ENCODE data around the gene AQP4.

The AQP4 gene

GRCh38 chr18:26854292-26854881 is 11.1 kb downstream of the AQP4 start:
- no peak for DNase-seq (ENCODE audit: low read depth)
- TF ChIP-seq CTCF (conservative IDR thresholded peaks at IDR 0.05; ENCODE audit: control insufficient read depth, insufficient read depth, low read depth, low read length) = no peak
- H3K4me3 ChIP-seq (ENCODE audit: control insufficient read depth, low read depth, low read length) = no peak overlapping the region

DNA sequence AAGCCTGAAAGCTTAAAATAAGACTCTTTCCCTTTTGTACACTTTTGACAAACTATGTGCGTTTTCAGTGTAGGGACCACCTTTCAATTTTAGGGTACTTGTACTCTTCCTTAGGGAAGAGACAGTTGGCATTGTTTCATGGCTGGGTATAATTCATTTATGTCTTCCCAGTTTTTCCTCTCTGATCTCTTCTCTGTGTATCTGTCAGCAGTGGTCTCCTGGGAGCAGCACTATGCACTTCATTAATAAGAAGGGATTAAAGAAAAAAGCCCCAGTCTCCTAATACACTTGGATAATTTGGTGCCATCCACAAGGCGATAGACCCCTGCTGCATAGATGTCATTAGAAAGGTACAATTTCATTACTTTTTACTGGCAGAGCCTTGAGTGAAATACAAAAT is 12.1 kb downstream of the AQP4 start:
- no peak for DNase-seq (ENCODE audit: low read depth)
- no peak overlapping the region for H3K4me3 ChIP-seq (ENCODE audit: control insufficient read depth, low read depth, low read length)
- no peak for TF ChIP-seq CTCF (conservative IDR thresholded peaks at IDR 0.05; ENCODE audit: control insufficient read depth, insufficient read depth, low read depth, low read length)

DNA sequence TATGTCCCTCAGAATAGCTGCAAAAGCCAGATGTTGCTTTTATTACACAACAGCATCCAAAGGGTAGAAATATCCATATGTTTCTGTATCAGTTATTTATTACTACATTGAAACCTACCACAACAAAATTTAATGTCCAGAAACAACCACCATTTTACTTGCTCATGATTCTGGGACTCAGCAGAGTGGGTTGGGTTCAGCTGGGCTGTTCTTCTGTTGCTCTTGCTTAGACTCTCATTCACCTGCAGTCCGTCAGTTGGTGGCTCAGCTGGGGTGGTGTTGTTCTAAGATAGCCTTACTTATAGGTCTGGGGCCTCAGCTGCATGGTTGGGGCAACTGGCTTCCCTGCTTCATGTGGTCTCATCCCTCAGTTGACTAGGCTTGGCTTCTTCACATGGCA is 21.7 kb downstream of the AQP4 start:
- no peak overlapping the region for H3K4me3 ChIP-seq (ENCODE audit: control insufficient read depth, low read depth, low read length)
- no peak for TF ChIP-seq CTCF (conservative IDR thresholded peaks at IDR 0.05; ENCODE audit: control insufficient read depth, insufficient read depth, low read depth, low read length)
- DNase-seq (ENCODE audit: low read depth) = no peak

DNA sequence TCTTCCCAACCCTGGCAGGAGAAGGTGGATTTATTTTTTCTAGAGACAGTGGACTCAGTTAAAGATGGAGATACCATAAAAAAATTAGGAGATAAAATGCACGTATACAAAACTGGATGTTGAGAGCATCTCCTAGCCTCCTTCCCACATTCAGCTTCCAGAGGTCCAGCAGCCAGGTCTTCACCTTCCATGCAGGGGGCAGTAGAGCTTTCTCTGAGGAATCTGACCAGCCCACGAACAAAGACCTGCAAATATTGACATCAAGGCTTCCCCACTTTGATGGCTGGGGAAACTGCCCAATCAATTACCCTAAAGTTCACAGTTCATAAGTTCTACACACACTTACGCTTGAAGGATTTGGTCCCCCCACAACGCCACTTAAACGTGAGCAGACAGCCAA is 24.5 kb downstream of the AQP4 start:
- no peak for DNase-seq (ENCODE audit: low read depth)
- TF ChIP-seq CTCF (conservative IDR thresholded peaks at IDR 0.05; ENCODE audit: control insufficient read depth, insufficient read depth, low read depth, low read length) = no peak
- no peak overlapping the region for H3K4me3 ChIP-seq (ENCODE audit: control insufficient read depth, low read depth, low read length)

DNA sequence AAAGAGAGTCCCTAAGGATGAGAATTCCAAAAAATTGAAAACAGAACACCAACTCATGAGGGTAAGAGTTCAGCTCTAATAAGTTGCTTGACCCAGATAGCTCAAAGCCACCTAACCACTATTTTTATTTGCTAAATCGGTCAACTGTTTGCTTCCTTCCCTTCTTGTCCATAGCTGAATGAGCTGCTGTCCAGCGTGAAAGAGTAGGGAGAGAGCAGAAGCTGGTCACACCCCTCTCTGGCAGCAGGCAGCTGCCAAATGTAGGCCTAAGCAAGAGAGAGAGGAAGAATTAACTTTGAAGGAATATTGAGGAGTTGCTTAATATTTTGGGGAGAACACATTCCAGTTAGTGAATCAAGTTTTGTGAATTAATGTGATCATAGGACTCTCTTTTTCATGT is 25.9 kb downstream of the AQP4 start:
- no peak for DNase-seq (ENCODE audit: low read depth)
- TF ChIP-seq CTCF (conservative IDR thresholded peaks at IDR 0.05; ENCODE audit: control insufficient read depth, insufficient read depth, low read depth, low read length) = no peak
- H3K4me3 ChIP-seq (ENCODE audit: control insufficient read depth, low read depth, low read length) = no peak overlapping the region

GRCh38 chr18:26832302-26832701 is 33.2 kb downstream of the AQP4 start:
- TF ChIP-seq CTCF (conservative IDR thresholded peaks at IDR 0.05; ENCODE audit: control insufficient read depth, insufficient read depth, low read depth, low read length) = no peak
- no peak overlapping the region for H3K4me3 ChIP-seq (ENCODE audit: control insufficient read depth, low read depth, low read length)
- no peak for DNase-seq (ENCODE audit: low read depth)

GRCh38 chr18:26827581-26827980 is 37.9 kb downstream of the AQP4 start:
- DNase-seq (ENCODE audit: low read depth) = no peak
- no peak for TF ChIP-seq CTCF (conservative IDR thresholded peaks at IDR 0.05; ENCODE audit: control insufficient read depth, insufficient read depth, low read depth, low read length)
- no peak overlapping the region for H3K4me3 ChIP-seq (ENCODE audit: control insufficient read depth, low read depth, low read length)
